Amniotic stem cell (primary cell): ENCODE measurements around the gene BOD1L2.

Experiments
- DNase-seq: peaks from one replicate; lab custom pipeline; 2025; lab: John Stamatoyannopoulos, UW

Gene BOD1L2

GRCh38 chr18:57150081-57150480, 3.2 kb downstream of the BOD1L2 start:
- no peak for DNase-seq

GRCh38 chr18:57150828-57151227, 3.9 kb downstream of the BOD1L2 start:
- DNase-seq: no peak

GRCh38 chr18:57154191-57154830, 7.4 kb downstream of the BOD1L2 start:
- no peak for DNase-seq

GRCh38 chr18:57164401-57164800, 17.5 kb downstream of the BOD1L2 start:
- DNase-seq: no peak

GRCh38 chr18:57167617-57168308, 20.9 kb downstream of the BOD1L2 start:
- no peak for DNase-seq

GRCh38 chr18:57171026-57171425, 24.1 kb downstream of the BOD1L2 start:
- no peak for DNase-seq

GRCh38 chr18:57175532-57175931, 28.6 kb downstream of the BOD1L2 start:
- DNase-seq: no peak

GRCh38 chr18:57185434-57185833, 38.5 kb downstream of the BOD1L2 start:
- no peak for DNase-seq

GRCh38 chr18:57188851-57189557, 42.1 kb downstream of the BOD1L2 start:
- no peak for DNase-seq

GRCh38 chr18:57190026-57190425, 43.1 kb downstream of the BOD1L2 start:
- no peak for DNase-seq

- DNase-seq: no peak
Measured at GRCh38 chr18:57194070-57194469, 47.2 kb downstream of the BOD1L2 start.

- no peak for DNase-seq
Measured at GRCh38 chr18:57194622-57195021, 47.7 kb downstream of the BOD1L2 start.

GRCh38 chr18:57195341-57195740, 48.5 kb downstream of the BOD1L2 start:
- no peak for DNase-seq

GRCh38 chr18:57197261-57197660, 50.4 kb downstream of the BOD1L2 start:
- DNase-seq: no peak

- DNase-seq: no peak
Measured at GRCh38 chr18:57198073-57198472, 51.2 kb downstream of the BOD1L2 start.
